Stimulated activated CD8-positive, alpha-beta memory T cell treated with anti-CD3 and anti-CD28 coated beads, Interleukin-7, amount 100 ng/mL, for 4 hours (primary cell): Measurements from ENCODE around the gene SLX4IP.

Experiments
- DNase-seq, 2 donors: peaks; one replicate each; pipeline ENCODE4 v3.0.0-alpha.2; 2020; ENCODE audit warnings: low read depth in 2 of 2

SLX4IP gene

GRCh38 chr20:10466325-10466724 lies 31.2 kb downstream of the SLX4IP start:
- no peak for DNase-seq

- no peak for DNase-seq
Measured at GRCh38 chr20:10466855-10467254, 31.8 kb downstream of the SLX4IP start.

- DNase-seq = no peak
Measured at GRCh38 chr20:10467681-10468339, 32.7 kb downstream of the SLX4IP start.

GRCh38 chr20:10468340-10468845 lies 33.3 kb downstream of the SLX4IP start:
- no peak for DNase-seq

DNA sequence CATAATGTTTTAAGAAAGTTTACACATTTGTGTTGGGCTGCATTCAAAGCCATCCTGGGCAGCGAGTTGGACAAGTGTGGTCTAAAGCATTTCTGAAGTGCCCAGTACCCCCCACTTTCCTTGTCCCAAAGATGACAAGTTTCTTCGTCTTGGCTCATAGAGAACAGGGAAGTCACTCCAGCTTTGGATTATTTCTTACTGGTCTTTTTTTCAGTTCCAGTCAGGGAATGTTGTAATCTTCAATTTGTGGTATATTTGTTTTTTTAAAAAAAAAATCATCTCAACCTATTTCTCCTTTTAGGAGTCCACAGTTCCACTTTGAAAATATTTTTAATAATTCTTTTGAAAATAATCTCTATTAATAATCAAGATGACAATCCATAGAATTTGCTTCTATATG lies 34.0 kb downstream of the SLX4IP start:
- no peak for DNase-seq

DNA sequence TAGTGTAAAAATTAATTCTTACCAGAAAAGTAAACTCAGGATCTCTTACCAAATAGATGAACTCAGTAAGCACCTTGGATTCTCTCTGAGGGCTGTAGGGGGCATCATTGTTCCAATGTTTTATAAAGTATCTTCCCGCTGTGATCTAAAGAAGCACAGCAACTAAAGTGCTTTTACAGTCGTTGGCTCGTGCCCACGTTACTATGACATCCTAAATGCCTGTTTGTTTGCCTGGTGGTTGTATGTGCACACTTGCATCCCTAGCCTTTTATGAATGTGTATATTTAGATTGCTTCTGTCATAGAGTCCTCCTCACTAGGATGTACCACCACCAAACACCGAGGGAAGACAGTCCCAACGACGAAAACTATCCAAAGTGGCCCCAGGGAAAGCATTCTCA lies 34.5 kb downstream of the SLX4IP start:
- DNase-seq = no peak

DNA sequence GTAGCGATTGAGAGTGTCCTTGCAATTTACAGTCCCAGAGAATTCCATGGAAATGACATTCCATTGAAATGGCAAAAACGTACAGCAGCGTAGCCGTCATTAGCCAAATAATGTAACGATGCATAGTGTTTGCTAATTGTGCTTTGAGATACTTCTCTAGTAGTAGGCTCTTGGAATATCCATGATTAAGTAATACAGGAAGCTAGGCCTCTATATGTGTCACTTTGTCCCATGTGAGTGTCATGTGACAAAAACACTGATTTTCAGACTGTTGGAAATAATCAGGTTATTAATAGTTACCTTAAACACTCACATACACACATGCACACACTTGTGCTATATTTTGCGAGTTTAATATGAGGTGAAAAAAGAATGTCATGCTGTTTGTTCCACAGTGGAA lies 35.2 kb downstream of the SLX4IP start:
- DNase-seq = no peak

- DNase-seq = no peak
Measured at GRCh38 chr20:10472871-10473270, 37.8 kb downstream of the SLX4IP start.

- DNase-seq = no peak
Measured at GRCh38 chr20:10474606-10475184, 39.6 kb downstream of the SLX4IP start.

- no peak for DNase-seq
Measured at GRCh38 chr20:10475225-10475624, 40.1 kb downstream of the SLX4IP start.

DNA sequence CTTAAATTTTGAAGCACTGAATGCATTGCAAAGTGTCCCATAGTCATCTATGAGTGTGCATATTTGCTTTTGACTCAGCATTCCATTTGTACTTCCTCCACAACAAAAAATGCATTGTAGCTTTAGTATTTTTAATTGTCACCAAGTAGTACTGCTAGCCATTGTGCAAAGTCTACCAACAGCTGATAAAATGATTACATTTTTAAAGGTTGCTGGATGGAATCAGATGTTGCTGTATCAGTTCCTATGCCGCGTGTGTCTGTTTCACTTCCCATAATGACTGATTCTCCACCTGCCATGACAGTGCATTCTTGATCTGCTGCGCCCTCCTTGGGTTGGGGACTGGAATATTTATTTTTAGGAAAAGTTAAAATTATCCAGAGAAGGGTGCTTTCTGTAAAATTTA lies 41.2 kb downstream of the SLX4IP start:
- DNase-seq = no peak

DNA sequence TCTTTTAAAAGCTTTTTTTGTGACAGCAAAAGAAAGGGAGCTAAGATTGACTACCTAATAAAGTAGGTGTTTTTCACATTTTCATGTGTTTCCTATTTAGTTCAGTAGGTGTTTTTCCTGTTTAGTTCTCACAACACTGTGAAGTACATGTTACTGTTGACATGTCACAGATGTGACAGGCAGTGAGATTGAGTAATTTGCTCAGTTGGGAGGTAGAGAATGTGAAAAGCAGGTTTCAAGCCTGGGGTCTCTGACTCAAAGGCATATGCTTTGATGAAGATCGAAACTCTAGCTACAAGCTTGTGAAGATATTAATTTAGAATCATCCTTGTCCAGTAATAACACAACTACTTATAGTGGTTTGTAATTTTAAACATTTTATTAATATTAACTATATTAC lies 43.1 kb downstream of the SLX4IP start:
- no peak for DNase-seq

- DNase-seq = no peak
Measured at GRCh38 chr20:10478930-10479329, 43.8 kb downstream of the SLX4IP start.

DNA sequence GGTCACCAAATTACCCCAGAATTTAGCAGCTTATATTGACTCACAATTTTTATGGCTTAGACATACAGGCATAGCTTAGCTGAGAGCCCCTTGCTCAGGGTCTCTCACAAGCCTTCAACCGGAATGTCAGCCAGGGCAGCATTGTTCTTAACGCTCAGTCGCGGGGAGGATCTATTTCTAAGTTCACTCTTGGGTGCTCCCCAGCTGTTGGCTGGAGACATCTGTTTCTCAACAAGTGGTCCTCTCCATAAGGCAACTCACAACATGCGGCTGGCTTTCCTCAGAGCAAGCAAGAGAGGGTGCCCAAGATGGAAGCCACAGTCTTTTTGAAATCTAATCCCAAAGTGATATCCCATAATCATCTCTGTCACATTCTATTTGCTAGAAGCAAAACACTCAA lies 46.6 kb downstream of the SLX4IP start:
- no peak for DNase-seq

- no peak for DNase-seq
Measured at GRCh38 chr20:10483691-10484090, 48.6 kb downstream of the SLX4IP start.

DNA sequence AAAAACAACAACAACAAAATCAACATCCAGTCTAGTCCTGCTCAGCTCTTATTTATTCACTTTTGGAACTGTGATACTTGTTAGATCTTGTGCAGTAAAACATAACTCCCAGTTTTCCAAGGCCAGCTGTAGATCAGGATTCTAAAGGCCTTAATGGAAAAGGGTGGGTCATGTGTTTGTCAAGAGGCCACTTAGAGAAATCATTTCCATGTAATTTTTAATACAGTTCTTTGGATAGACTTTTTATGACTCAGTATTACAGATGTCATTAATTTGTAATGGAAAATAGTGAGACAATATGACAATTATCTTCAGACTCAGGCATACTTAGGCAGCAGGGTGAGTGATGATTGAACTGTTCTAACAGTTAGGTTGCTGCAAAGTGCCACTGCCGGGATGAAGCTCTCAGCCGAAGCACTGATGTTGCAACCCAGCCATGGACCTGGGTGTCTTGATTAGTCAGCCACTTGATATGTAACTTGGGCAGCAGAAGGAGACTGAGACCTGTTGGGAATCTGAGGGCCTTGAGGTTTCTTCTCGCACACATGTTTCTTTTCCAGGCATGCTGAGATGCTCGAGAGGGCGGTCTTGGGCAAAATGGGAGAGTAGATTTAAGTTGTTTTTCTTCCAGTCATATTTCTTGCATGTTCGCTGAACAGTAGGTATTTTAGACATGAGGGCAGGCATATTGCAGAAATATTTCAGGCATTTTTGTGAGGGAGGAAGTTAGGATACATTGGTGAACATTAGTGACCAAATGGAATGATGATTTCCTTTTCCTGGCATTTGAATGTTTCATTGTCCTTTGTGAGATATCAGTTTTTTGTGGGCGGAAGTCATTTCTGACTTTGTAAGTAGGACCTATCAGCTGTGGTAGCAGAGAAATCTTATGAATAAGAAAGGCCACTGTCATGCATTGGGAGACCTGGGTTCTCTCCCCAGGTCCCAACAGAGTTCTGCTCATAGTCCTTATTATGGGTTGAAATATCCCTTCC lies 52.3 kb downstream of the SLX4IP start:
- DNase-seq = no peak

DNA sequence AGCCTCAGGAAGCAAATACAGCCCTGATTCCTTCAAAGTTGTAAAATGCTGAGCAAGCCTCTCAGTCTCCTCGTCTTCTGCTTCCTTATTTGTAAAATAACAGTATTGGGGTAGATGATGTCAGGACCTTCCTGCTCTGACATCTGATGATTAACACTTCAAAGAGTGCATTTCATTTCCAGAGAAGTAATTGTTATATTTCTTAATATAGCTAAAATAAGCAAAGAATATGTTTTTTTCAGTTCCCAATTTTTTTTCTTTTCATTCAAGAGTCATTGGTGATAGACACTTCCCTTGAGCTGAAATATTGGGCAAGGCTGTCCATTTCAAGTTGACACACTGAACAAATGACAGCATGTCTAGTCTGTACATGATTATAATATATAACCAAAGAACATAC lies 53.4 kb downstream of the SLX4IP start:
- DNase-seq = no peak

GRCh38 chr20:10489853-10490252 lies 54.7 kb downstream of the SLX4IP start:
- no peak for DNase-seq

- DNase-seq = no peak
Measured at GRCh38 chr20:10490257-10490656, 55.2 kb downstream of the SLX4IP start.

DNA sequence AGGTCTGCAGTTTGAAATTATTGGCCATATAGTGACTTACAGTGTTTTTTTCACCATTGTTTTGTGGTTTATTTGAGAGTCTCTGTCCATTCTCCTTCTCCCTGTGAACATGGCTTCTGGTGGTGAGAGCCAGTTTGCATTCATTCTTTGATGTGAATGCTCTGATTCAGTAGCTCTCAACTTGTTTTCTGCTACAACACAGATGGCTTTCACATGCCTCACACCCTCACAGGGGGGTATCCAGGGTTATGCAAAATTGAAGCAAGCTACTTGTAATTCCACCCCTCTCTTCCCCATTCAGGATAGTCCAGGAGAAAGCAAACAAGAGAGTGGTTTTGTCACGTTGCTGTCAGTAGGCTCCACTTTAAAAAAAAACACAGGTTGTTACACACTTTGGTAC lies 55.6 kb downstream of the SLX4IP start:
- no peak for DNase-seq

GRCh38 chr20:10492065-10492464 lies 57.0 kb downstream of the SLX4IP start:
- DNase-seq = no peak

GRCh38 chr20:10492844-10493243 lies 57.7 kb downstream of the SLX4IP start:
- no peak for DNase-seq

DNA sequence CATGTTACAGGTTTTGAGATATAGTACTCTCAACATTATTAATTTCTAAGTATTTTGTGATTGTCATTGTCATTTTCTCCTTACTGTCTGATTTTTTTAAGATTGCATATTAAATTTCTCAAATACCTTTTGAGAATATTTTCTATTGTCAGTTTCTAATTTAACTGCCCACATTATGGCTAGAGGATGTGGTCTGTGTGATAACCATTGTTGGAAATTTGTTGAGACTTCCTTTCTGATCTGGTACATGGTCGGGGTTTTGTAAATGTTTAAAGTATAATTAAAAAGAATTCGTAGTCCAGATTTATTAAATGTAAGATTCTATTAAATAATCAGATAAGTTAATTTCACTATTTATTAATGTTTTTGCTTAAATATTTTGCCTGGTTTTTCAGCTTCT lies 60.1 kb downstream of the SLX4IP start:
- DNase-seq = no peak
